ENCODE measurements around the gene DMAC2L.

DNA sequence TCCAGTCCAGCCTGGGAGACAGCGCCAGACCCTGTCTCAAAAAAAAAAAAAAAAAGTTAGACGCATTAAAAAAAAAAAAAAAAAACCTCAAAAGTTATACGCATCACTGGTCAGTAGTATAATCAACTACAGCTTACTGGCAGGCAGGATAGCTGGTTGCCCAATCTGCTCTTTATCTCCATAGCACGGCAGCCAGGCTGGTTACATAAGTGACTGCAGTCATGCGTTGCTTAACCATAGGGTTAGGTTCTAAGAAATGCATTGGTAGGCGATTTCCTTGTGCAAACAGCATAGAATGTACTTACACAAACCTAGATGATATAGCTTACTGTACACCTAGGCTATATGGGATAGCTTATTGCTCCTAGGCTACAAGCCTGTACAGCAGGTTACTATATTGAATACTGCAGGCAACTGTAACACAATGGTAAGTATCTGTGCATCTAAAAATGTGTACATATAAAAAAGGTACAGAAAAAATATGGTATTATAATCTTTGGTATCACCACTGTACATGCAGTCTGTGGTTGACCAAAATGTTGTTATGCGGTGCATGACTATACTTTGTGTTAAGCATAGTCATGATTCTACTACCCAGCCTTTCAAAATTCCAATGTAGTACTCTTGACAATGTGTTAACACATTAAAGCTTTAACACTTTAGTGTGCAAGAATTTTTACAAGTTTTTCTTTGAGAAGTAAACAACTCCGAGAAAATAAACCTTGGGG is 8.2 kb upstream of the DMAC2L start:
- TF ChIP-seq CTCF (conservative IDR thresholded peaks at IDR 0.05; ENCODE audit: low read length) = no peak
- TF ChIP-seq EZH2phosphoT487 (IDR thresholded peaks at IDR 0.05; ENCODE audit: borderline replicate concordance, low read depth, low read length) = no peak
